ENCODE results near the gene RASSF1.
"Not testable (repeated sequence)": the region's sequence is repeated elsewhere in the genome, so short reads cannot be mapped to it uniquely, and the experiment has no call there.

The RASSF1 gene

GRCh38 chr3:50298836-50299637, 41.6 kb downstream of the RASSF1 start, which contains the start of the genes HYAL3 and NAA80:
TSS of gene HYAL3 (minus strand) at chr3:50299405. CDS start at chr3:50295602, 3,803 bp downstream.
TSS of gene NAA80 (minus strand) at chr3:50299405. CDS start at chr3:50297463, 1,942 bp downstream.
- DNase-seq: peak; percentile 98

GRCh38 chr3:50297896-50298725, 42.5 kb downstream of the RASSF1 start:
- no peak for DNase-seq

- DNase-seq: no peak
Observed at GRCh38 chr3:50297384-50297775, 43.3 kb downstream of the RASSF1 start.

GRCh38 chr3:50296721-50297383, 43.8 kb downstream of the RASSF1 start:
- no peak for DNase-seq

GRCh38 chr3:50295553-50296431, 44.8 kb downstream of the RASSF1 start:
- DNase-seq: no peak

- no peak for DNase-seq
Observed at GRCh38 chr3:50294492-50295403, 45.9 kb downstream of the RASSF1 start.

GRCh38 chr3:50294089-50294488, 46.5 kb downstream of the RASSF1 start:
- no peak for DNase-seq

- no peak for DNase-seq
Observed at GRCh38 chr3:50293079-50293801, 47.4 kb downstream of the RASSF1 start.

- DNase-seq: peak; percentile 91
Observed at GRCh38 chr3:50292159-50293078, 48.2 kb downstream of the RASSF1 start, which contains the start of gene IFRD2. TSS of gene IFRD2 (minus strand) at chr3:50292429. CDS start at chr3:50292274, 155 bp downstream.

- DNase-seq: no peak
Observed at GRCh38 chr3:50290161-50290641, 50.4 kb downstream of the RASSF1 start.

GRCh38 chr3:50289130-50289529, 51.5 kb downstream of the RASSF1 start:
- DNase-seq: no peak

GRCh38 chr3:50288387-50289007, 52.1 kb downstream of the RASSF1 start:
- DNase-seq: no peak

GRCh38 chr3:50287262-50287661, 53.4 kb downstream of the RASSF1 start:
- DNase-seq: no peak

- no peak for DNase-seq
Observed at GRCh38 chr3:50286322-50287227, 54.1 kb downstream of the RASSF1 start.

- not testable (repeated sequence) for DNase-seq
Observed at GRCh38 chr3:50284121-50284520, 56.5 kb downstream of the RASSF1 start.
